ENCODE data around the gene MACROD2.

- no peak for TF ChIP-seq REST (IDR thresholded peaks at IDR 0.05; ENCODE audit: borderline replicate concordance)
- TF ChIP-seq CTCF (IDR thresholded peaks at IDR 0.05; ENCODE audit: poor library complexity, severe bottlenecking) = peak; percentile 84
- TF ChIP-seq TAF1 (IDR thresholded peaks at IDR 0.05; ENCODE audit: low read depth) = no peak
- no peak for TF ChIP-seq POLR2AphosphoS5 (IDR thresholded peaks at IDR 0.05)
- TF ChIP-seq SMC3 (conservative IDR thresholded peaks at IDR 0.05; ENCODE audit: poor library complexity) = peak; percentile 88
- no peak for TF ChIP-seq EP300 (conservative IDR thresholded peaks at IDR 0.05; ENCODE audit: poor library complexity, severe bottlenecking)
- TF ChIP-seq EZH2 (IDR thresholded peaks at IDR 0.05; ENCODE audit: borderline replicate concordance, insufficient read depth, low read length, poor library complexity, severe bottlenecking) = no peak
- no peak for TF ChIP-seq MXI1 (conservative IDR thresholded peaks at IDR 0.05; ENCODE audit: poor library complexity, severe bottlenecking)
Observed at GRCh38 chr20:15930311-15931305, 1935.3 kb downstream of the MACROD2 start.
